AML-193 (cell line): ENCODE data around the gene STX16.

Source experiments
- DNase-seq, 2 experiments: peaks; one replicate each; lab custom pipeline; 2025; lab: John Stamatoyannopoulos, UW

The STX16 gene

GRCh38 chr20:58655328-58656107 is 4.4 kb downstream of the STX16 start:
- DNase-seq: no peak

GRCh38 chr20:58656831-58657230 is 5.7 kb downstream of the STX16 start:
- no peak for DNase-seq

GRCh38 chr20:58657262-58657661 is 6.2 kb downstream of the STX16 start:
- no peak for DNase-seq

GRCh38 chr20:58657986-58658385 is 6.9 kb downstream of the STX16 start:
- DNase-seq: no peak

GRCh38 chr20:58658760-58659159 is 7.7 kb downstream of the STX16 start:
- no peak for DNase-seq

GRCh38 chr20:58659841-58660240 is 8.8 kb downstream of the STX16 start:
- DNase-seq: no peak

- no peak for DNase-seq
Measured at GRCh38 chr20:58660855-58661597, 9.9 kb downstream of the STX16 start.

GRCh38 chr20:58661598-58662473 is 10.8 kb downstream of the STX16 start:
- DNase-seq: no peak

GRCh38 chr20:58664331-58664730 is 13.2 kb downstream of the STX16 start:
- no peak for DNase-seq

GRCh38 chr20:58664883-58665282 is 13.8 kb downstream of the STX16 start:
- DNase-seq: no peak

- no peak for DNase-seq
Measured at GRCh38 chr20:58665606-58666005, 14.5 kb downstream of the STX16 start.

GRCh38 chr20:58666702-58667101 is 15.6 kb downstream of the STX16 start:
- no peak for DNase-seq

- no peak for DNase-seq
Measured at GRCh38 chr20:58667975-58668374, 16.9 kb downstream of the STX16 start.

GRCh38 chr20:58668901-58669286 is 17.8 kb downstream of the STX16 start:
- no peak for DNase-seq

GRCh38 chr20:58669287-58670006 is 18.4 kb downstream of the STX16 start:
- DNase-seq: no peak

- DNase-seq: no peak
Measured at GRCh38 chr20:58670102-58670501, 19.0 kb downstream of the STX16 start.

GRCh38 chr20:58670659-58671058 is 19.6 kb downstream of the STX16 start:
- DNase-seq: no peak

GRCh38 chr20:58673119-58673518 is 22.0 kb downstream of the STX16 start:
- DNase-seq: no peak

- no peak for DNase-seq
Measured at GRCh38 chr20:58675146-58675584, 24.1 kb downstream of the STX16 start.

- no peak for DNase-seq
Measured at GRCh38 chr20:58675641-58676040, 24.6 kb downstream of the STX16 start.

GRCh38 chr20:58676161-58676560 is 25.1 kb downstream of the STX16 start:
- DNase-seq: no peak
